Medulla oblongata (tissue), 1 donor: ENCODE data around the gene PEAR1.
A peak's percentile ranks its signal among the peaks of the same experiment; 100 is the strongest.

Source experiments
- DNase-seq: peaks from one replicate; pipeline ENCODE4 v3.0.0-alpha.2; 2015; ENCODE audit errors: extremely low spot score

The PEAR1 gene

DNA sequence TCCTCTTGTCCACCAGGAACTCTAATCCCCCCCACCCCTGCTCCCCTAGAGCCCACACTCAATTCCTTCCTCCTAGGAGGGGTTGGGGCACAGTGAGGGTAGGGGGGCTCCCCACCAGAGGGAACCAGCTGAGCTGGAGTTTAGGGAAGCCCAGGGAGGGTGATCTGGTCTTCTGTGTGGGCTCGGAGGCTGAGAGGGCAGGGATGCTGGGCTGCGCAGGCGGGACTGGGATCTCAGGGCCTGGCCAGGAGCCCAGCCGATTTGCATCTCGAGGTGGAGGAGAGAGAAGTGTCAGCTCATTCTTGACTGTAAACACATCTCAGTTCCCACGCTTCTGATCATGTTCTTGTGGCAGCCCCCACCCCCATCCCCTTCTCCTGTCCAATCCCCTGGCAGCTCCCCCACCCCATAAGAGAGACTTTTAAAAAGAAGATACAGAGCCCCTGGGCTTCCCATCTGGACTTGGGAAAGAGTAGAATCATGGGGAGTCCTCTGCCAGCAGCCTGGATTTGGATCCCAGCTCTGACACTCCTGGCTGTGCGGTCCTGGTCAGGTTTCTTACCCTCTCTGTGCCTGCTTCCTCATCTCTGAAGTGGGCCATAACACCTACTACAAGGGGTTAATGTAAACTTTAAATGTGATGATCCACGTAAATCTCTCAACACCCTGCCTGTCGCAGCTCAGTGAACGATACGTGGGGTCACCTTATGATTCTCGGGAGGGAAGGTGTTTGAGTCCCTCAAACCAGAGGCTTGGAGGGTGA, 6.6 kb downstream of the PEAR1 start:
- DNase-seq, result no peak

DNA sequence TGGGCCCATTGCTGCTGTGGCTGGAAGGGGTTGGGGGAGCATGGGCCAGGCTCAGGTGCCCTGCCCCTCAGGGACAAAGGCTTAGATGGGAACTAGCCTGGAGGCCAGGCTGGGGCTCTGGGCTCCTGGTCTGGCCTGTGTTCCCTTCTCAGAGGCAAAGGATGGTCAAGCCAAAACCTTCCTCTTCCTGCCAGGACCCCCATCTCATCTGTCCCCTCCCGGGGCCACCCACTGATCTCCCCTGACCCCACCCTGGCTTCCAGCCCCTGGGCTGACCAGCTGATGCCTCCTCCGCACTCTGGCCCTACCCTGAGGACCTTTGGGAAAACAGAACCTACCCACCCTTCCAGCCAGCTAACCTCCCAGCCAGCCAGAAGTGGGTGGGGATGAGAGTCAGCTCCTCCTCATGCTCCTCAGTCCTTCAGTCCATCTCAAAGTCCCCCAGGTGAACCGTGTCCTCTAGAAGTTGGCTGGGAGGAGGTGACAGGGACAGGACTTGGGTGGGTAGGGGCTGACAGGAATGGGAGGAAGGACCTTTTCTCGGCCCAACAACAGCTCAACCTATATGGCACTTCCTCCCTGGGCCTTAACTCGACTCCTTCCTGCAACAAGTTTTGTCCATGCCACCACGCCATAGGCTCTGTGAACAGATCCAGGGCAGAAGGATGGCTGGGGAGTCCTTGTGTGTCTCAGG, 7.5 kb downstream of the PEAR1 start:
- no peak for DNase-seq

DNA sequence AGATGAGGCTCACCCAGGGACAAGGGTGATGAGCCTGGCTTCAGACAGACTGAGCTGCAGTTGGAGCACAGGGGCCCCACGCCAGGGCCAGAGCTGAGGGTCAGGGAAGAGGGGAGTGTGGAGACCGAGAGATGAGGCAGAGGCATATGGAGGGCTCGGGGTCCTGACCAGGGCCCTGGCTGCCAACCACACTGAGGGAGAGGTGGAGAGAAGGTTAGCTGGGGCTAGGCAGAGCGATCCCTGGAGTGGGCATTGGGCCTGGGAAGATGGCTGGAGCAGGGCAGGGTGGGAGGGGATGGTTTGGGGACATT, 8.0 kb downstream of the PEAR1 start:
- no peak for DNase-seq

DNA sequence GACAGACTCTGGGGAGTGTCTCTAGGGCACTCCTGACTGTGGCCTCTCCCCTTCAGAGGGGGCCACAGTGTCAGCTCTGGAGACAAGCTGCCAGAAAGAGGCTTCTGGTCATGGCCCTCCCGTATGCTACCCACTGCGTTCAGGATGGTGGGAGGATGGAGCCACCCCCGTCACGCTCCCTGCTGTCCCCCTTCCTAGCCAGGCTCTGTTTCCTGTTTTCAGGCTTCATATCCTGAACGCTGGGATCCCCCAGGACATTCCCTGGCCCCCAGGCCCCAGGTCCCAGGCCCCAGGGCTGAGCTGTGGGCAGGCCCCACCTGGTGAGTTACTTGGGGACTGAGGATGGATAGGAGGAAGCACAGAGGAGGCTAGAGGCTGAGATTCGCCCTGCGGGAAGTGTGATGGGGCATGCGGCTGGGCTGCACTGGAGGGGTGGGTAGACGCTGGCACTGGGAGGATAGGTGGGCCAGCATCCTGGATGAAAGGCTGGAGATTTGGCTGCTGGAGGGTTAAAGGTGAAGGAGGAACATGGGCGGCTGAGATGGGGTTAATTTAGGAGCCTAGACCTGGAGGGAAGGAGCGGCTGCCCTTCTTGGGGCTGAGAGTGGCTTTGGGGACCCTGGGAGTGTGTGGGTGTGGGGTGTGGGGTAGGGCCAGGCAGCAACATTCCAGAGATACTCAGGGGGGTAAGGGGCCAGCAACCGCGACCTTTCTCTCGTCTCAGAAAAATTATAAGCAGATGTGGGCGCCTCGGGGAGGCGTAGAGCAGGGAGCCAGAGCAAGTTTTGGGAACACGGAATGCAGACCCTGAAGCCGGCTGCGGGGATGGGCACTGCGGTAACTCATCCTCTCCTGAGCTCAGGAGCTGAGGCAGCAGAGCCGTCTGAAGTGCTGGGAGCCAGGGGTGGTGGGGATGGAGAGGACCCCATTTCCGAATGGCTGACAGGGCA, 8.7 kb downstream of the PEAR1 start:
- DNase-seq, result no peak

DNA sequence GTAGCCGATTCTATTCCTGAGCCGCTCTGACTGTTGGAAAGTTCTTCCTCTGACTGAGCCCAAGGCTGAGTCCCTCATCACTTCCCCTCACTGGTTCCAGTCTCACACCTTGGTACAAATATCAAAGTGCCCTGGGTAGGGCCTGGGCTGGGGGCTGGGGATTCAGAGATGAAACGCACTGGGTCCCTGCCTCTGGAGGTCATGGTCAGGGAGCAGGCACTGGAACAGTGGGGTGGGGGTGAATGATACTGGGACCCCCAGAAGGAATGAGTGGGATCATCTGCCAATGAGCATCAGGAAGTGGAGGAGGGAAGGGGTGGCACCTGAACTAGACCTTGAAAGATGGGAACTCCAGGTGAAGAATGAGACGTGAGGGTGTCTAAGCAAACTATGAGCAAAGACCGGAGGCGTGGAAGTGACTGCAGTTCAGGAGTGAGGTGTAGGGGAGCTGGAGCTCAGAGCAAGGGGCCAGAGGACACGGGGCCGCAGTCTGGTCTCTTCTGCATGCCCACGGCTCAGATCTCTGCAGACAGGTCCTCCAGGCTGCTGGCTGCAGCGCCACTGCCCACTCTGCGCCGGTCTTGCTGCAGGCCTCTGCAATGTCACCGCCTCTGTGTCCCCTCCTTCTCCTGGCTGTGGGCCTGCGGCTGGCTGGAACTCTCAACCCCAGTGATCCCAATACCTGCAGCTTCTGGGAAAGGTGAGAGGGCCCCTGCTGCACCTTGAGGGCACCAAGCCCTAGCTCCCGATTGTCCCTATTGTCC, 10.0 kb downstream of the PEAR1 start:
- DNase-seq, result no peak

DNA sequence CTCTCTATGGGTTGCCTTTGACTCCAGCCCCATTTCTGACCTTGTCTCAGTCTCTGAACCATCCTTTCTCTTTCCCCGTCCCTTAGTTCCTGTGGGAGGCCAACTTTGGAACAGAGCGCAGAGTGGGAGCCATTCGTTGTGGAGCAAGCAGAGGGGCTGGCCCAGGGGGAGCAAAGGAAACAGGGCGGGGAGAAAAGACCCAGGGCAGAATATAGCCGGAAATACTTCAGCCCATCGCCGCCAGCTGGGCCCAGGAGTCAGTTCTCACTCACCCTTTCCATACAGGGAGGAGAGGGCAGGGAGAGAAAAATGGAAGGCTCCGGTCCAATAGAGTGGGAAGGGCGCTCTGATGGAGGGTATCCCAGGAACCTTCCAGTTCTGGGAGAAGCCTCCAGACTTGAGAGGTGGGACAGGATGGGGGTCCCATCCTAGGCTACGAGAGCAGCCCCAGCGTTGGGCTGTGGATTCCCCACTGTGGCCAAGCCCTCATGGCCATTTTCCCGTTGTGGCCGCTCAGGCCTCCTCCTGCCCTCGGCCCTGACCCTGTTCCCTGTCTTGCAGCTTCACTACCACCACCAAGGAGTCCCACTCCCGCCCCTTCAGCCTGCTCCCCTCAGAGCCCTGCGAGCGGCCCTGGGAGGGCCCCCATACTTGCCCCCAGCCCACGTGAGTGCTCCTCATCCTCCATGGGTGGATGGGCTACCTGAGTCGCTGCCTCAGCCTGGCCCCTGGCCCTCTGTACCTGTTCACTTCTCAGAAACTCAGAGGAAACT, 10.9 kb downstream of the PEAR1 start:
- DNase-seq, result no peak

DNA sequence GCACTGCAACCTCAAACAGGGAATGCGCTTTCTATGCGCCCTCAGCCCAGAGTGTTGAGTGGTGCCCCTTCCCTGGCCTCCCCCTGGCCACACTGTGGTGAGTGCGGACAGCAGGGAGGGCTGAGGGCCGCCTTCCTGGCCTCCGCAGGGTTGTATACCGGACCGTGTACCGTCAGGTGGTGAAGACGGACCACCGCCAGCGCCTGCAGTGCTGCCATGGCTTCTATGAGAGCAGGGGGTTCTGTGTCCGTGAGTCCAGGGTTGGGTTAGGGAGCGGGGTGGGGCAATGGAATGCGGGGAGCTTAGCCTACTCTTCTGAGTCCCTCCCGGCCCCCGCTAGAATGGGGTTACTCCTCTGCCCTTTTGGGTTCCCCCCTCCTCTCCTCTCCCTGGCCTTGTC, 11.7 kb downstream of the PEAR1 start:
- no peak for DNase-seq

DNA sequence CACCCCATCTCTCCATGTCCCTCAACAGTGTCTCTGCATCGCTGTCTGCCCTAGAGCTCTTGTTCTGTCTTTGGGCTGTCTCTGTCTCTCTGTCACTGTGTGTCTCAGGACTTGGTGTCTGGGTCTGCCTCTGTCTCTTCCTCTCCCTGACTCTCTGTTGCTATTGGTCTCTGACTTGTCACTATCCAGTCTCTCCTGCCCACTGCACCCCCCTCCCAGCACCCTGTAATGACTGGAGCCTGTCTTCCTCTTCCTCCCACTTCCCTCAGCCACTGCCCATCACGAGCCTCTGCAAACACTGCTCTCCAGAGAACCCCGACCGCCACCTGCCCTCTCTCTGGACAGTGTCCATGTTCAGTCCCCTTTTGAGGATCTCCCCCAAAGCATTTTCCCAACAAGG, 12.1 kb downstream of the PEAR1 start:
- DNase-seq, result no peak

DNA sequence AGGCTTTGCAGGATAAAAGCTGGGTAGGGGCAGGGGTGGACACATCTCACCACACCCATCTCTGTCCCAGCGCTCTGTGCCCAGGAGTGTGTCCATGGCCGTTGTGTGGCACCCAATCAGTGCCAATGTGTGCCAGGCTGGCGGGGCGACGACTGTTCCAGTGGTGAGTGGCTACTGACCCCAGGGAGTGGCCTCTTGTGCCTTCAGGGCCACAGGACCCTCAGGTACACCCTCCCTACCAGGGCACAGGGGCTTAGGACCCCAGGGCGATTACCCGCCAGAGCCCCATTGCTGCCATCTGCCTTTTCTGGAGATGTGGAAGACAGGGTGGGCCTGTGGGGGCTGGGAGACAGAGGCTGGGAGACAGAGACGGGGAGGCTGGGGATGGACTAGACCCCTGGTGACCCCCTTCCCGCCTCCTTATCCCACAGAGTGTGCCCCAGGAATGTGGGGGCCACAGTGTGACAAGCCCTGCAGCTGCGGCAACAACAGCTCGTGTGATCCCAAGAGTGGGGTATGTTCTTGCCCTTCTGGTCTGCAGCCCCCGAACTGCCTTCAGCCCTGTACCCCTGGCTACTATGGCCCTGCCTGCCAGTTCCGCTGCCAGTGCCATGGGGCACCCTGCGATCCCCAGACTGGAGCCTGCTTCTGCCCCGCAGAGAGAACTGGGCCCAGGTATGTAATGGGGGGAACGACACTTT, 12.8 kb downstream of the PEAR1 start:
- no peak for DNase-seq

DNA sequence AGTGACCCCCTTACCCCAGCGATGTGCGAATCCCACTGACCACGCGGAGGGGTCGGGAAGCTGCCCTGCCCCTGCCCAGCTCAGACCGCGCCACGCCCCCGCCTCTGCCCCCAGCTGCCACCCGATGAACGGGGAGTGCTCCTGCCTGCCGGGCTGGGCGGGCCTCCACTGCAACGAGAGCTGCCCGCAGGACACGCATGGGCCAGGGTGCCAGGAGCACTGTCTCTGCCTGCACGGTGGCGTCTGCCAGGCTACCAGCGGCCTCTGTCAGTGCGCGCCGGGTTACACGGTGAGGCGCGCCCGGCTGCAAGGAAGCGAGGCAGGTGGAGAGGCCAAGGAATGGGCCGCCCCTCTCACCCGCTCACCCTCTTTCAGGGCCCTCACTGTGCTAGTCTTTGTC, 15.0 kb downstream of the PEAR1 start:
- no peak for DNase-seq

DNA sequence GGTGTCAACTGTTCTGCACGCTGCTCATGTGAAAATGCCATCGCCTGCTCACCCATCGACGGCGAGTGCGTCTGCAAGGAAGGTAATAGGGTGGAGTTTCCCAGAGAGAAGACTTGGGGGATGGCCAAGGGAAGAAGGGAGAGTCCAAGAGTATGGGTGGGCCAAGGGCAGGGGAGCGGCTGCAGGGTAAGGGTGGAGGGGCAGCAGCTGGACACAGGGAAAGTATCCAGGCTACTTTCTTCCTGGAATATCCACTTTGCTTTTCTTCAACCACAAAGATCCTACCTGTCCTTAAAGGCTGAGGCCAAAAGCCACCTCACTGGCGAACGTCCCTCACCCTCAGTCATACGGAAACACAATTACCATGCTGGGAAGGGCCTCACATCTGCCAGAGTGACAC, 15.4 kb downstream of the PEAR1 start:
- no peak for DNase-seq

DNA sequence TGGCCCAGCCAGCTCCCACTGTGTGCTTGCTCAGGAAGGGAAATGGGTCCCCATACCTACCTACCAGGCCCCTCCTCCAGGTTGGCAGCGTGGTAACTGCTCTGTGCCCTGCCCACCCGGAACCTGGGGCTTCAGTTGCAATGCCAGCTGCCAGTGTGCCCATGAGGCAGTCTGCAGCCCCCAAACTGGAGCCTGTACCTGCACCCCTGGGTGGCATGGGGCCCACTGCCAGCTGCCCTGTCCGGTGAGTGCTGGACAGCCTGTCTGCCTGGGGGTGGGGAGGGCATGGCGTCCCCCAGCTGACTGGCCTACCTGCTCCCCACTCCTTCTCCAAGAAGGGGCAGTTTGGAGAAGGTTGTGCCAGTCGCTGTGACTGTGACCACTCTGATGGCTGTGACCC, 16.2 kb downstream of the PEAR1 start:
- DNase-seq, result no peak

DNA sequence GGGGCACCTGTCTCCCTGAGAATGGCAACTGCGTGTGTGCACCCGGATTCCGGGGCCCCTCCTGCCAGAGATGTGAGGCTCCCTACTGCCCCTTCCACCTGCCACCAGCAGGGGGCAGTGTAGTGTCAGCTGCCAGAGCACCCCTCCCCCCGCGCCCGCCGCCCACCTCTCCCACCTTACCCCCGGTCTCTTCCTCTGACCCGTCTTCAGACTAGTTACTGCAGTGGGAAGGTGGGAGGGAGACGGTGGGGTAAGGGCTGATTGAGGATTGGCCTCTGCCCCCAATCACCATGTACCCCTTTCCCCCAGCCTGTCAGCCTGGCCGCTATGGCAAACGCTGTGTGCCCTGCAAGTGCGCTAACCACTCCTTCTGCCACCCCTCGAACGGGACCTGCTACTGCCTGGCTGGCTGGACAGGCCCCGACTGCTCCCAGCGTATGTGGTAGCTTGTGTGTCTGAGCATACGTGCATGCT, 16.8 kb downstream of the PEAR1 start:
- peak; percentile 21 for DNase-seq

DNA sequence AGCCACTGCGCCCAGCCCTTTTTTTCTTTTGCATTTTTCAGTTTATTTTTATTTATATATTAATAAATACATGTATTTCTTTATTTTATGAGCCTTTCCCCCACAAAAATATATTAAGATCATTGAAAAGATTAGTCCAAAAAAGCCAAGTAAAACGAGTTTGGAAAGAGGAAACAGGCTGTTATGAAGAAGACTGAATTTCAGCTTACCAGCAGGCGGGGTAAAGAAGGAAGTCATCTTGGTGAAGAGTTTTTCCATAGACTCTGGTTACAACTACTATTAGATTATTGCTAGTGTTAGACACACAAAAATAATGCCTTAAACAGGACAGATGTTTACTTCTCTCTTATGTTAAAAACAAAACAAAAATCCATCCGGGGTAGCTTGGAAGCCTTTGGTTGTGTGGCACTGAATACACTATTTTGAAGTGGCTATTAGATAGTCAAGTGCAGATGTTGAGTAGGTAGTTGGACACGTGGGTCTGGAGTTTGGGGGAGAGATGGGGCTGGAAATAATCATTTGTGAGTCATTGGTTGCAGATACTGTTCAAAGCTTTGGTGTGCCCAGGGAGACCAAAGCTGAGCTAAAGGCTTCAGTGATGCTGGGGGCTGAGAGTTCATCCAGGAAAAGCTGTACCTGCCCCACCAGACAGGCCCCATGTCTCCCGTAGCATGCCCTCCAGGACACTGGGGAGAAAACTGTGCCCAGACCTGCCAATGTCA, 18.2 kb downstream of the PEAR1 start:
- no peak for DNase-seq

DNA sequence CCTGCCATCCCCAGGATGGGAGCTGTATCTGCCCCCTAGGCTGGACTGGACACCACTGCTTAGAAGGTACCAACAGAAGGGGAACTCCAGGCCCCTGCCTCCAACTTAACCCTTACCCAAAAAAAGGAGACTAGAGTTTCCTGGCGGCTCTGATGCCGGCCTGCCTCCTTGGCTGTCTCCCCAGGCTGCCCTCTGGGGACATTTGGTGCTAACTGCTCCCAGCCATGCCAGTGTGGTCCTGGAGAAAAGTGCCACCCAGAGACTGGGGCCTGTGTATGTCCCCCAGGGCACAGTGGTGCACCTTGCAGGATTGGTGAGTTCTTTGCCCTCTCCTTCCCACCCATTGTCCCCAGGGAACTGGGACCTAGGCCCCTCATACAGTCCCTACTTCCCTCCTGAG, 18.8 kb downstream of the PEAR1 start:
- DNase-seq, result no peak

DNA sequence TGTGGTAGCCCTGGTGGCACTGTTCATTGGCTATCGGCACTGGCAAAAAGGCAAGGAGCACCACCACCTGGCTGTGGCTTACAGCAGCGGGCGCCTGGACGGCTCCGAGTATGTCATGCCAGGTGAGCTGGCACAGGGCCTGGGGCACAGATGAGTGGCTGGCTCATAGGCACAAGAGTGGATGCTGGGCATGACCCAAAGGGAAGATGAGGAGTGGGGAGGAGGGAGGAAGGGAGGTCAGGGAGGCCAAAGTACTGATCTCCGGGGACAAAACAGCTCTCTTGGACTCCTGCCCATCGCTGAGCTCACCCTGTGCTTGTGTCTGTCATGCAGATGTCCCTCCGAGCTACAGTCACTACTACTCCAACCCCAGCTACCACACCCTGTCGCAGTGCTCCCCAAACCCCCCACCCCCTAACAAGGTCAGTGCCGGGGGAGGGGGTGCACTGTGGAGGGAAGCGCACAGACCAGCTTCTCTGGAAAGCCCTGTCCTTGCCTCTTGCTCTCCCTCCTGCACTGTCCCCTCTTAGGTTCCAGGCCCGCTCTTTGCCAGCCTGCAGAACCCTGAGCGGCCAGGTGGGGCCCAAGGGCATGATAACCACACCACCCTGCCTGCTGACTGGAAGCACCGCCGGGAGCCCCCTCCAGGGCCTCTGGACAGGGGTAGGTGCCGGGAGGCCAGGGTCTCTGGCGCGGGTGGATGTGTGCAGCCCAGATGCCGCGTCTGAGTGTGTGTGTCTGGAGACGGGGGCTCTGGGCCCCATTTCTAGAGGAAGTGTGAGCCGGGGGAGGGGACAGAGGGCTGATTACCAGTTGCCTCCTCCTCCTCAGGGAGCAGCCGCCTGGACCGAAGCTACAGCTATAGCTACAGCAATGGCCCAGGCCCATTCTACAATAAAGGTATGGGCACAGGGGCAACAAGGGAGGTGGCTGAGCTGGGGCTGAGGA, 19.6 kb downstream of the PEAR1 start:
- DNase-seq, result no peak

DNA sequence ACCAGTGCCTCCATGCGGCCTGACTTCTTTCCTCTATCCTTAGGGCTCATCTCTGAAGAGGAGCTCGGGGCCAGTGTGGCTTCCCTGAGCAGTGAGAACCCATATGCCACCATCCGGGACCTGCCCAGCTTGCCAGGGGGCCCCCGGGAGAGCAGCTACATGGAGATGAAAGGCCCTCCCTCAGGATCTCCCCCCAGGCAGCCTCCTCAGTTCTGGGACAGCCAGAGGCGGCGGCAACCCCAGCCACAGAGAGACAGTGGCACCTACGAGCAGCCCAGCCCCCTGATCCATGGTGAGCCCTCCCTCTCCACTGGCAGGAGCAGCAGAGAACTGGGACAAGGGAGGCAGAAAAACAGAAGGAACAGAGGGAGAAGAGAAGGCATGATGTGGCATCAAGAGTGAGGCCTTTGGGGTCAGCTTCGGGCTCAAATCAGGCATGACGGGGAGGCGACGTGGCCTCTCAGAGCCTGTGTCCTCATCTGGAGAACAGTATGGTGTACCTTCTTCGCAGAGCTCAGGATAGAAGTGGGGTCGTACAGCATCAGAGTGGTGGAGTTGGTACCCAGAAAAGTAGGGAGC, 20.4 kb downstream of the PEAR1 start:
- no peak for DNase-seq

DNA sequence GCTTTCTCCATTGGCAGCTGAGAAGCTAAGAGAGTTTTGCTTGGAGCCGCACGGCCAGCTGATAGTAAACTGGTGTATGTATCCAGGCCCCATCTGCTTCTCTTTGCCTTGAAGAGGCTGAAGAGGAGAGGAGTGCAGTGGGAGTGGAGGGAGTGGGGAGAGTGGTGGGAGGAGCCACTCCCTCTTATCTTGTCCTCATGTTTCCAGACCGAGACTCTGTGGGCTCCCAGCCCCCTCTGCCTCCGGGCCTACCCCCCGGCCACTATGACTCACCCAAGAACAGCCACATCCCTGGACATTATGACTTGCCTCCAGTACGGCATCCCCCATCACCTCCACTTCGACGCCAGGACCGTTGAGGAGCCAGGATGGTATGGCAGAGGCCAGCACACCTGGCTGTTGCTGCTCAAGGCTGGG, 20.9 kb downstream of the PEAR1 start:
- no peak for DNase-seq
